Measurements from ENCODE around the gene MTCL1.

MTCL1 gene

GRCh38 chr18:8705238-8705960, at the start of gene MTCL1:
MTCL1 (plus strand) TSS chr18:8705556; CDS start chr18:8705661, 105 bp downstream.
- DNase-seq: peak; percentile 74

- no peak for DNase-seq
Measured at GRCh38 chr18:8656232-8656631, 49.1 kb upstream of the MTCL1 start.

GRCh38 chr18:8657050-8657820, 48.1 kb upstream of the MTCL1 start:
- DNase-seq: peak; percentile 52

GRCh38 chr18:8657873-8658470, 47.4 kb upstream of the MTCL1 start:
- peak; percentile 76 for DNase-seq

GRCh38 chr18:8658858-8659485, 46.4 kb upstream of the MTCL1 start:
- no peak for DNase-seq

- no peak for DNase-seq
Measured at GRCh38 chr18:8659609-8660242, 45.6 kb upstream of the MTCL1 start.

GRCh38 chr18:8660316-8660715, 45.0 kb upstream of the MTCL1 start:
- no peak for DNase-seq

- peak; percentile 79 for DNase-seq
Measured at GRCh38 chr18:8661754-8662559, 43.4 kb upstream of the MTCL1 start.

- peak; percentile 33 for DNase-seq
Measured at GRCh38 chr18:8662560-8663255, 42.6 kb upstream of the MTCL1 start.

GRCh38 chr18:8667846-8668245, 37.5 kb upstream of the MTCL1 start:
- DNase-seq: no peak

GRCh38 chr18:8668381-8668780, 37.0 kb upstream of the MTCL1 start:
- DNase-seq: no peak

- no peak for DNase-seq
Measured at GRCh38 chr18:8669571-8669970, 35.8 kb upstream of the MTCL1 start.

- no peak for DNase-seq
Measured at GRCh38 chr18:8673256-8674209, 31.8 kb upstream of the MTCL1 start.

GRCh38 chr18:8675057-8675456, 30.3 kb upstream of the MTCL1 start:
- DNase-seq: no peak

GRCh38 chr18:8681196-8681595, 24.2 kb upstream of the MTCL1 start:
- DNase-seq: no peak

GRCh38 chr18:8684577-8684976, 20.8 kb upstream of the MTCL1 start:
- DNase-seq: no peak

- peak; percentile 84 for DNase-seq
Measured at GRCh38 chr18:8685141-8685913, 20.0 kb upstream of the MTCL1 start.

- no peak for DNase-seq
Measured at GRCh38 chr18:8685914-8686216, 19.5 kb upstream of the MTCL1 start.

GRCh38 chr18:8686611-8687010, 18.7 kb upstream of the MTCL1 start:
- no peak for DNase-seq
